H1 (cell line): ENCODE results near the gene ZRANB1. TPM values are rescaled to one million over a fixed set of nuclear protein-coding genes. Genes with fewer than 3 reads are reported as not detected.

Source experiments
- CTCF ChIA-PET: fragments of 300-600 bp; sonication (Branson Sonifier 250); formaldehyde crosslinking; loops from one replicate; lab custom pipeline; 2021; ENCODE audit not compliant: partially characterized antibody; lab: Charles Lee
- POLR2A ChIA-PET: fragments of 300-600 bp; sonication (Branson Sonifier 250); formaldehyde crosslinking; loops from one replicate; lab custom pipeline; 2021; ENCODE audit warnings: inconsistent platforms; ENCODE audit not compliant: partially characterized antibody; lab: Charles Lee
- DNase-seq, 2 experiments: peaks; one replicate each; pipeline versions ENCODE4 v3.0.0 to v3.0.0-alpha.2; 2010 to 2022; ENCODE audit warnings: low spot score in 2 of 2, low read depth in 1 of 2, mixed read lengths in 1 of 2
- FAIRE-seq: peaks from 2 replicates; lab custom pipeline; 2011; peaks lifted over from hg19 to GRCh38; lab: Jason Lieb, UNC
- H2AFZ ChIP-seq: 2 replicates; pipeline ENCODE4 v1.8.1; 2012; ENCODE audit warnings: low read length, inconsistent platforms
- H2AK5ac ChIP-seq: 2 replicates; pipeline ENCODE4 v1.6.1; 2013; ENCODE audit warnings: low read depth, low read length
- H2BK120ac ChIP-seq: replicated peaks from 2 replicates; pipeline ENCODE3; 2013; ENCODE audit warnings: low read depth, low read length, inconsistent platforms
- H2BK12ac ChIP-seq: 2 replicates; pipeline ENCODE4 v1.6.1; 2013; ENCODE audit warnings: low read depth, low read length
- H2BK15ac ChIP-seq: 2 replicates; pipeline ENCODE4 v1.6.1; 2013; ENCODE audit warnings: low read length
- H2BK20ac ChIP-seq: 2 replicates; pipeline ENCODE4 v1.6.1; 2013; ENCODE audit warnings: low read length
- H2BK5ac ChIP-seq: 2 replicates; pipeline ENCODE4 v1.6.1; 2013; ENCODE audit warnings: low read depth, low read length
- H3K14ac ChIP-seq: 2 replicates; pipeline ENCODE4 v1.6.1; 2013; ENCODE audit warnings: inconsistent platforms; ENCODE audit not compliant: insufficient read length
- H3K18ac ChIP-seq: 2 replicates; pipeline ENCODE4 v1.6.1; 2013; ENCODE audit warnings: low read length; ENCODE audit errors: extremely low read depth
- H3K23ac ChIP-seq: 2 replicates; pipeline ENCODE4 v1.6.1; 2013; ENCODE audit warnings: inconsistent platforms; ENCODE audit not compliant: insufficient read length
- H3K23me2 ChIP-seq: 2 replicates; pipeline ENCODE4 v1.6.1; 2013; ENCODE audit warnings: low read depth, low read length
- H3K27ac ChIP-seq: 2 replicates; pipeline ENCODE4 v1.6.1; 2011; ENCODE audit warnings: low read depth, low read length, inconsistent platforms
- H3K27me3 ChIP-seq, 4 experiments: replicated peaks in 1 of 4; 1 replicate in 1 of 4; 2 replicates in 3 of 4; pipeline versions ENCODE4 v1.6.1 to v1.8.1; 2011 to 2013; ENCODE audit warnings: low read length in 3 of 4, mild to moderate bottlenecking in 3 of 4, inconsistent platforms in 2 of 4, mixed read lengths in 2 of 4, moderate library complexity in 1 of 4; ENCODE audit not compliant: control insufficient read depth in 3 of 4, insufficient read depth in 3 of 4; ENCODE audit errors: extremely low read depth in 1 of 4
- H3K36me3 ChIP-seq, 4 experiments: 2 replicates each; pipeline versions ENCODE4 v1.6.1 to v1.8.1; 2011 to 2013; ENCODE audit warnings: mild to moderate bottlenecking in 4 of 4, low read length in 3 of 4, moderate library complexity in 2 of 4, control low read depth in 1 of 4, inconsistent platforms in 1 of 4; ENCODE audit not compliant: insufficient read depth in 4 of 4, control insufficient read depth in 2 of 4
- H3K4ac ChIP-seq: replicated peaks from 2 replicates; pipeline ENCODE3; 2013; ENCODE audit warnings: low read length, low read depth, mixed read lengths, inconsistent platforms; ENCODE audit not compliant: insufficient read length
- H3K4me1 ChIP-seq, 4 experiments: replicated peaks in 1 of 4; 1 replicate in 1 of 4; 2 replicates in 3 of 4; pipeline versions ENCODE4 v1.6.1 to v1.8.1; 2011 to 2013; ENCODE audit warnings: low read length in 3 of 4, inconsistent platforms in 2 of 4, mixed read lengths in 1 of 4; ENCODE audit not compliant: insufficient read depth in 4 of 4, control insufficient read depth in 3 of 4
- H3K4me2 ChIP-seq, 2 experiments: 2 replicates each; pipeline versions ENCODE4 v1.6.1 to v1.8.1; 2011 to 2013; ENCODE audit warnings: low read depth in 2 of 2, low read length in 2 of 2, control low read depth in 1 of 2, inconsistent platforms in 1 of 2, mild to moderate bottlenecking in 1 of 2; ENCODE audit not compliant: insufficient read depth in 1 of 2
- H3K4me3 ChIP-seq, 4 experiments: fragments of 200-600, 300-600 bp in 1 of 4; sonication (generic), shearing (Covaris generic), sonication (Bioruptor Twin) in 1 of 4; 2 replicates each; pipeline versions ENCODE4 v1.5.1 to v1.8.1; 2011 to 2016; ENCODE audit warnings: low read length in 4 of 4, low read depth in 3 of 4, control low read depth in 2 of 4, inconsistent platforms in 2 of 4, mild to moderate bottlenecking in 2 of 4, mixed read lengths in 1 of 4, moderate library complexity in 1 of 4; ENCODE audit not compliant: insufficient read depth in 2 of 4; ENCODE audit errors: extremely low read depth in 1 of 4
- H3K56ac ChIP-seq: replicated peaks from 2 replicates; pipeline ENCODE3; 2013; ENCODE audit warnings: low read depth, mild to moderate bottlenecking, mixed read lengths, low read length, inconsistent platforms; ENCODE audit not compliant: insufficient read length
- H3K79me1 ChIP-seq: 2 replicates; pipeline ENCODE4 v1.6.1; 2013; ENCODE audit warnings: low read depth, low read length, control low read depth
- H3K79me2 ChIP-seq, 2 experiments: 2 replicates each; pipeline versions ENCODE4 v1.6.1 to v1.8.1; 2012 to 2013; ENCODE audit warnings: low read length in 2 of 2, mild to moderate bottlenecking in 2 of 2, inconsistent platforms in 1 of 2; ENCODE audit not compliant: insufficient read depth in 2 of 2, control insufficient read depth in 1 of 2
- H3K9ac ChIP-seq, 4 experiments: replicated peaks in 1 of 4; 1 replicate in 1 of 4; 2 replicates in 3 of 4; pipeline versions ENCODE4 v1.6.1 to v1.8.1; 2011 to 2013; ENCODE audit warnings: low read depth in 3 of 4, low read length in 3 of 4, control low read depth in 2 of 4, mild to moderate bottlenecking in 2 of 4, moderate library complexity in 2 of 4, inconsistent platforms in 1 of 4; ENCODE audit errors: extremely low read depth in 1 of 4
- H3K9me3 ChIP-seq, 2 experiments: 2 replicates each; pipeline versions ENCODE4 v1.6.1 to v1.8.1; 2012 to 2013; ENCODE audit warnings: mild to moderate bottlenecking in 2 of 2, moderate library complexity in 2 of 2, control low read depth in 1 of 2, inconsistent platforms in 1 of 2, low read depth in 1 of 2, low read length in 1 of 2, mixed read lengths in 1 of 2; ENCODE audit not compliant: insufficient read depth in 2 of 2
- H4K20me1 ChIP-seq, 2 experiments: replicated peaks in 1 of 2; 2 replicates each; pipeline versions ENCODE3 to v1.8.1; 2011 to 2013; ENCODE audit warnings: inconsistent platforms in 2 of 2, low read length in 2 of 2, mild to moderate bottlenecking in 1 of 2; ENCODE audit not compliant: insufficient read depth in 2 of 2, control insufficient read depth in 1 of 2
- H4K5ac ChIP-seq: 2 replicates; pipeline ENCODE4 v1.6.1; 2013; ENCODE audit warnings: low read length, low read depth, mixed read lengths, inconsistent platforms; ENCODE audit not compliant: insufficient read length
- H4K8ac ChIP-seq: 2 replicates; pipeline ENCODE4 v1.8.0; 2013; ENCODE audit warnings: mild to moderate bottlenecking, moderate library complexity, low read length, inconsistent platforms; ENCODE audit not compliant: insufficient read depth; ENCODE audit errors: extremely low read depth
- H4K91ac ChIP-seq: replicated peaks from 2 replicates; pipeline ENCODE3; 2013; ENCODE audit warnings: low read length, mixed read lengths, inconsistent platforms; ENCODE audit not compliant: insufficient read length
- BACH1 ChIP-seq: IDR thresholded peaks from 2 replicates; pipeline ENCODE4 v1.6.1; 2012; ENCODE audit warnings: low read length, improper control_type of control experiment
- EGR1 ChIP-seq: IDR thresholded peaks from 2 replicates; pipeline ENCODE4 v1.6.1; 2011; ENCODE audit warnings: low read depth, low read length, borderline replicate concordance
- FOSL1 ChIP-seq: IDR thresholded peaks from 2 replicates; pipeline ENCODE4 v1.6.1; 2011; ENCODE audit warnings: mild to moderate bottlenecking, low read depth, low read length, moderate library complexity; ENCODE audit not compliant: insufficient read depth
- GABPA ChIP-seq: IDR thresholded peaks from 2 replicates; pipeline ENCODE4 v1.6.1; 2011; ENCODE audit warnings: mild to moderate bottlenecking, low read length, moderate library complexity, borderline replicate concordance; ENCODE audit not compliant: insufficient read depth
- JUND ChIP-seq: IDR thresholded peaks from 2 replicates; pipeline ENCODE4 v1.6.1; 2011; ENCODE audit warnings: mild to moderate bottlenecking, improper control_type of control experiment, low read length
- KDM1A ChIP-seq: fragments of 200-600, 300-600 bp; sonication (generic); IDR thresholded peaks from 2 replicates; pipeline ENCODE4 v1.7.1; 2016; ENCODE audit warnings: mild to moderate bottlenecking, low read length, borderline replicate concordance
- NRF1 ChIP-seq: IDR thresholded peaks from 2 replicates; pipeline ENCODE4 v1.6.1; 2011; ENCODE audit warnings: mild to moderate bottlenecking, low read depth, low read length, improper control_type of control experiment
- RNF2 ChIP-seq: fragments of 200-900, 300-1000 bp; sonication (generic); IDR thresholded peaks from 2 replicates; pipeline ENCODE4 v1.7.1; 2016; ENCODE audit warnings: borderline replicate concordance, low read depth, mild to moderate bottlenecking, antibody characterized with exemption, low read length; ENCODE audit not compliant: poor library complexity, severe bottlenecking; ENCODE audit errors: missing control alignments
- SAP30 ChIP-seq: fragments of 300-600 bp; sonication (generic); IDR thresholded peaks from 2 replicates; pipeline ENCODE4 v1.7.1; 2012; ENCODE audit warnings: low read length, moderate library complexity, mild to moderate bottlenecking, inconsistent platforms; ENCODE audit not compliant: insufficient read depth, insufficient replicate concordance
- TAF1 ChIP-seq: IDR thresholded peaks from 2 replicates; pipeline ENCODE4 v1.6.1; 2011; ENCODE audit warnings: mild to moderate bottlenecking, low read depth, low read length
- TAF7 ChIP-seq: optimal IDR thresholded peaks from 2 replicates; pipeline ENCODE3; 2011; ENCODE audit warnings: low read depth, mild to moderate bottlenecking, inconsistent platforms, low read length, moderate library complexity, borderline replicate concordance
- YY1 ChIP-seq: IDR thresholded peaks from 2 replicates; pipeline ENCODE4 v1.6.1; 2011; ENCODE audit warnings: low read depth, mild to moderate bottlenecking, low read length
- WGBS, 2 experiments: shearing (Covaris generic) in 1 of 2; methylation state at CpG; one replicate each; pipeline versions ENCODE4 v1.1.6 to v1.1.7; 2013 to 2015; ENCODE audit warnings: low lambda C conversion rate in 2 of 2, mixed read lengths in 2 of 2, inconsistent platforms in 1 of 2, low coverage in 1 of 2, missing lambda C conversion rate in 1 of 2; ENCODE audit not compliant: insufficient replicate concordance in 2 of 2, insufficient coverage in 1 of 2, insufficient read length in 1 of 2; ENCODE audit errors: extremely low coverage in 1 of 2, missing lambda C conversion rate in 1 of 2; 5-methylcytosine and 5-hydroxymethylcytosine counted together
- polyA plus RNA-seq, 7 experiments: library from polyadenylated mRNA; depleted of rRNA in 3 of 7; stranded (reverse) in 5 of 7; unstranded in 2 of 7; fragments of >200 nt in 5 of 7; fragments of 200-250 nt in 2 of 7; gene quantifications; 1 replicate in 5 of 7; 2 replicates in 1 of 7; 4 replicates in 1 of 7; pipeline versions ENCODE4 v1.2.1 to v1.2.3, GENCODE V29; 2011 to 2013; ENCODE audit warnings: missing spikeins in 2 of 7, mixed read lengths in 2 of 7
- total RNA-seq: library from RNA; stranded (reverse); fragmentation: NEBNext Ultra II Directional; extraction: Animal tissue kit (Norgen Biotek cat#: 25700); gene quantifications from 2 replicates; pipeline ENCODE4 v1.2.1, GENCODE V29; 2021

ZRANB1 gene
- total and polyA plus RNA-seq, 2 of the 8 experiments (the other 6 are each of a cell fraction or from before 2014, with no cell fraction given) = 6.1 to 19.9 TPM

DNA sequence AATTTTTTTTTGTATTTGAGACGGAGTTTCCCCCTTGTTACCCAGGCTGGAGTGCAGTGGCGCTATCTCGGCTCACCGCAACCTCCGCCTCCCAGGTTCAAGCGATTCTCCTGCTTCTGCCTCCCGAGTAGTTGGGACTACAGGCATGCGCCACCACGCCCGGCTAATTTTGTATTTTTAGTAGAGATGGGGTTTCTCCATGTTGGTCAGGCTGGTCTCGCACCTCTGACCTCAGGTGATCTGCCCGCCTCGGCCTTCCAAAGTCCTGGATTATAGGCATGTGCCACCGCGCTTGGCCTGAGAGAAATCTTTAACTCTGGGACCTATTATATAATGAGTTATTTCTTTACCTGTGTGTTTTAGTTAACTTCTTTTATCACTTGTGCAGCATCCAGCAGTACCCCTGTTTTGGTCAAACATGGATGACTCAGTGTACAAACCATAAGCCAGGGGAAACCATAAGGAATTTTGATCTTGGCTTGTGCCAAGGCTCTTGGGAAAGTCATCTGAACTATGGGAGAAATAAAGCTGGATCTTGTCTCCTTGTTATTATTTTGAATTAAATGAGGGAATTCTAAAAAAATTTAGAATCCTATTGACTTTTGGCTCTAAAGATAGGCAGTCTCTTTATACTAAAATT, 23.6 kb upstream of the ZRANB1 start:
- POLR2A ChIA-PET = interaction anchor here (0.6 to 2.8 kb wide), 6 partner anchors 8 to 136 kb away, joined by 3 to 17 read pairs (median 6); no protein-coding TSS in a partner anchor
- no peak overlapping the region for H3K56ac ChIP-seq
- H4K8ac ChIP-seq = no peak overlapping the region
- H3K79me1 ChIP-seq = no peaks in the 10 kb centered on the region; the same call in 1 of the 2 replicates
- DNase-seq (no peak), FAIRE-seq (no peak)
- H2AFZ ChIP-seq = no peak overlapping the region
- H3K14ac ChIP-seq = no peak overlapping the region
- H3K4me1 ChIP-seq = no peaks in the 10 kb centered on the region
- no peak overlapping the region for H2AK5ac ChIP-seq
- WGBS, 2 experiments = 35% methylated on average over 15 of the region's 15 CpGs; no CpG with 5 or more reads in 1 of the 2 experiments
- no peaks in the 10 kb centered on the region for H3K27me3 ChIP-seq
- H3K4me2 ChIP-seq = peak overlapping the region; percentile 64 to 87
- H2BK20ac ChIP-seq = no peak overlapping the region
- no peak overlapping the region for H2BK120ac ChIP-seq
- H4K91ac ChIP-seq = no peak overlapping the region
- H4K5ac ChIP-seq = no peak overlapping the region
- no peak overlapping the region for H3K23ac ChIP-seq
- peak overlapping the region in 2 of 4 experiments; percentile 79 to 89; a peak in 5 of 7 replicates for H3K9ac ChIP-seq
- no peak overlapping the region for H2BK12ac ChIP-seq
- H3K18ac ChIP-seq = no peak overlapping the region
- H2BK5ac ChIP-seq = 0 out of 2 replicates have a peak overlapping the region, but pooled peaks have one; percentile 76
- no peaks in the 10 kb centered on the region for H3K9me3 ChIP-seq
- peaks cover 6 to 15% of the 10 kb centered on the region in 2 experiments for H4K20me1 ChIP-seq
- peak overlapping the region; percentile 98 to 100 (median 98) for H3K4me3 ChIP-seq
- no peak overlapping the region for H3K27ac ChIP-seq
- H3K36me3 ChIP-seq = peaks cover 0 to 6% (median 0%) of the 10 kb centered on the region in 4 experiments; a peak in 1 of 8 replicates
- H3K4ac ChIP-seq = no peak overlapping the region
- no peak overlapping the region for H2BK15ac ChIP-seq
- H3K23me2 ChIP-seq = peaks cover 7% of the 10 kb centered on the region; the same call in 1 of the 2 replicates
- CTCF ChIA-PET = interaction anchor here (0.7 to 0.8 kb wide), 2 partner anchors 82 to 187 kb away, joined by 3 read pairs; no protein-coding TSS in a partner anchor
- H3K79me2 ChIP-seq = peaks cover 41 to 64% of the 10 kb centered on the region in 2 experiments
- TF ChIP-seq FOSL1 (no peak), BACH1 (no peak), TAF7 (no peak), GABPA (no peak), JUND (no peak), EGR1 (no peak), YY1 (no peak), NRF1 (no peak), SAP30 (no peak), TAF1 (no peak), RNF2 (no peak), KDM1A (no peak)
